ENCODE measurements around the gene IQCE. TPM values are rescaled to one million over a fixed set of nuclear protein-coding genes. Genes with fewer than 3 reads are reported as not detected.
A peak's percentile ranks its signal among the peaks of the same experiment; 100 is the strongest.
"Not testable (repeated sequence)": the region's sequence is repeated elsewhere in the genome, so short reads cannot be mapped to it uniquely, and the experiment has no call there.

The IQCE gene
- polyA plus RNA-seq, 3 donors = 1.8 to 8.4 (median 3.0) TPM

- Histone ChIP-seq H3K9ac (ENCODE audit: insufficient read depth, low read length, poor library complexity, severe bottlenecking) (peak overlapping the region; percentile 98), H2AFZ (ENCODE audit: insufficient read depth, low read depth, low read length, poor library complexity, severe bottlenecking) (no peak overlapping the region), H3K27ac (ENCODE audit: low read depth in 1 of 2, low read length in 2 of 2) (peak overlapping the region; percentile 99 to 100), H3K9me3 (replicated peaks in 1 of 2; ENCODE audit: control insufficient read depth in 1 of 2, insufficient read depth in 1 of 2, low read length in 2 of 2) (no peaks in the 10 kb centered on the region), H3K4me2 (replicated peaks; ENCODE audit: extremely low read depth, low read length, poor library complexity, severe bottlenecking) (peak overlapping the region; percentile 97), H3K79me2 (ENCODE audit: insufficient read depth, low read length) (peaks cover 31% of the 10 kb centered on the region), H3K4me1 (ENCODE audit: control insufficient read depth in 1 of 2, insufficient read depth in 2 of 2, low read length in 2 of 2) (peaks cover 70 to 71% of the 10 kb centered on the region in 2 donors), H4K20me1 (ENCODE audit: insufficient read depth, low read length) (peaks cover 41% of the 10 kb centered on the region), H3K36me3 (replicated peaks in 1 of 2; ENCODE audit: control insufficient read depth in 1 of 2, insufficient read depth in 2 of 2, low read length in 2 of 2) (peaks cover 33% of the 10 kb centered on the region in 2 donors), H3K4me3 (replicated peaks in 1 of 3; ENCODE audit: low read depth in 2 of 3, low read length in 3 of 3) (peak overlapping the region; percentile 1 to 100 (median 25)), H3K27me3 (ENCODE audit: control insufficient read depth in 2 of 2, insufficient read depth in 2 of 2, low read length in 2 of 2) (no peaks in the 10 kb centered on the region)
- 0% methylated on average over 10 of the region's 16 CpGs for WGBS (ENCODE audit: insufficient coverage)
- H3K27ac Mint-ChIP-seq = peak overlapping the region; percentile 99 to 100 (median 100)
- H3K36me3 Mint-ChIP-seq = peaks cover 30 to 43% of the 10 kb centered on the region in 2 donors
- intact Hi-C loops (cut with micrococcal nuclease) = no loop called here
- peaks cover 0 to 2% (median 0%) of the 10 kb centered on the region in 7 donors for H3K9me3 Mint-ChIP-seq
- peak overlapping the region; percentile 70 to 84 for H3K4me3 Mint-ChIP-seq
- no peak for TF ChIP-seq CTCF (IDR thresholded peaks at IDR 0.05)
- peak; percentile 93 to 98 (median 97) for DNase-seq
- H3K27me3 Mint-ChIP-seq (ENCODE audit: low read depth in 3 of 3) = peaks cover 0 to 3% (median 0%) of the 10 kb centered on the region in 3 donors
- peaks cover 66% of the 10 kb centered on the region for H3K4me1 Mint-ChIP-seq
Observed at GRCh38 chr7:2530071-2530987, 28.4 kb upstream of the IQCE start.

- Mint-ChIP-seq H3K36me3 (peaks cover 22 to 35% of the 10 kb centered on the region in 2 donors), H3K4me3 (peak overlapping the region; percentile 43 to 84), H3K4me1 (peaks cover 58% of the 10 kb centered on the region), H3K27ac (peak overlapping the region; percentile 99 to 100 (median 100))
- H3K27me3 Mint-ChIP-seq (ENCODE audit: low read depth in 3 of 3); H2AFZ ChIP-seq (ENCODE audit: insufficient read depth, low read depth, low read length, poor library complexity, severe bottlenecking); H3K9me3 ChIP-seq (replicated peaks in 1 of 2; ENCODE audit: control insufficient read depth in 1 of 2, insufficient read depth in 1 of 2, low read length in 2 of 2); DNase-seq; H3K27me3 ChIP-seq (ENCODE audit: control insufficient read depth in 2 of 2, insufficient read depth in 2 of 2, low read length in 2 of 2); intact Hi-C loops (cut with micrococcal nuclease); H3K9me3 Mint-ChIP-seq: not testable (repeated sequence)
- H3K4me3 ChIP-seq (replicated peaks in 1 of 3; ENCODE audit: low read depth in 2 of 3, low read length in 3 of 3) = peak overlapping the region in 2 of 3 experiments; percentile 4 to 100
- H3K4me2 ChIP-seq (replicated peaks; ENCODE audit: extremely low read depth, low read length, poor library complexity, severe bottlenecking) = peak overlapping the region; percentile 97
- peaks cover 24% of the 10 kb centered on the region in 2 donors for H3K36me3 ChIP-seq (replicated peaks in 1 of 2; ENCODE audit: control insufficient read depth in 1 of 2, insufficient read depth in 2 of 2, low read length in 2 of 2)
- peak overlapping the region; percentile 98 for H3K9ac ChIP-seq (ENCODE audit: insufficient read depth, low read length, poor library complexity, severe bottlenecking)
- peak overlapping the region; percentile 99 to 100 for H3K27ac ChIP-seq (ENCODE audit: low read depth in 1 of 2, low read length in 2 of 2)
- H3K79me2 ChIP-seq (ENCODE audit: insufficient read depth, low read length) = peaks cover 22% of the 10 kb centered on the region
- peaks cover 33% of the 10 kb centered on the region for H4K20me1 ChIP-seq (ENCODE audit: insufficient read depth, low read length)
- peaks cover 61 to 62% of the 10 kb centered on the region in 2 donors for H3K4me1 ChIP-seq (ENCODE audit: control insufficient read depth in 1 of 2, insufficient read depth in 2 of 2, low read length in 2 of 2)
- WGBS (ENCODE audit: insufficient coverage) = 78% methylated on average over 17 of the region's 43 CpGs
Observed at GRCh38 chr7:2530994-2531795, 27.6 kb upstream of the IQCE start.

- intact Hi-C loops (cut with micrococcal nuclease); H3K9ac ChIP-seq (ENCODE audit: insufficient read depth, low read length, poor library complexity, severe bottlenecking); H3K27me3 Mint-ChIP-seq (ENCODE audit: low read depth in 3 of 3); H3K9me3 ChIP-seq (replicated peaks in 1 of 2; ENCODE audit: control insufficient read depth in 1 of 2, insufficient read depth in 1 of 2, low read length in 2 of 2); H3K4me3 Mint-ChIP-seq; H3K4me3 ChIP-seq (replicated peaks in 1 of 3; ENCODE audit: low read depth in 2 of 3, low read length in 3 of 3); H3K27me3 ChIP-seq (ENCODE audit: control insufficient read depth in 2 of 2, insufficient read depth in 2 of 2, low read length in 2 of 2); H3K4me2 ChIP-seq (replicated peaks; ENCODE audit: extremely low read depth, low read length, poor library complexity, severe bottlenecking); DNase-seq; H3K9me3 Mint-ChIP-seq; H2AFZ ChIP-seq (ENCODE audit: insufficient read depth, low read depth, low read length, poor library complexity, severe bottlenecking): not testable (repeated sequence)
- 93% methylated on average over 3 of the region's 17 CpGs for WGBS (ENCODE audit: insufficient coverage)
- Histone ChIP-seq H3K36me3 (replicated peaks in 1 of 2; ENCODE audit: control insufficient read depth in 1 of 2, insufficient read depth in 2 of 2, low read length in 2 of 2) (peaks cover 18 to 19% of the 10 kb centered on the region in 2 donors), H4K20me1 (ENCODE audit: insufficient read depth, low read length) (peaks cover 27% of the 10 kb centered on the region), H3K79me2 (ENCODE audit: insufficient read depth, low read length) (peaks cover 16% of the 10 kb centered on the region), H3K4me1 (ENCODE audit: control insufficient read depth in 1 of 2, insufficient read depth in 2 of 2, low read length in 2 of 2) (peaks cover 56% of the 10 kb centered on the region in 2 donors), H3K27ac (ENCODE audit: low read depth in 1 of 2, low read length in 2 of 2) (peak overlapping the region; percentile 40 to 48)
- Mint-ChIP-seq H3K36me3 (peaks cover 18 to 30% of the 10 kb centered on the region in 2 donors), H3K4me1 (peaks cover 52% of the 10 kb centered on the region), H3K27ac (peak overlapping the region in 6 of 7 donors; percentile 86 to 100 (median 94))
Observed at GRCh38 chr7:2531796-2532110, 27.0 kb upstream of the IQCE start.

Data from CD14-positive monocyte (primary cell).